ENCODE results near the gene PRDM12. TPM values are rescaled to one million over a fixed set of nuclear protein-coding genes. Genes with fewer than 3 reads are reported as not detected.

PRDM12 gene
- polyA plus RNA-seq, 1 donor (not counting 4 experiments of a cell fraction or from before 2014, with no cell fraction given), result not detected

DNA sequence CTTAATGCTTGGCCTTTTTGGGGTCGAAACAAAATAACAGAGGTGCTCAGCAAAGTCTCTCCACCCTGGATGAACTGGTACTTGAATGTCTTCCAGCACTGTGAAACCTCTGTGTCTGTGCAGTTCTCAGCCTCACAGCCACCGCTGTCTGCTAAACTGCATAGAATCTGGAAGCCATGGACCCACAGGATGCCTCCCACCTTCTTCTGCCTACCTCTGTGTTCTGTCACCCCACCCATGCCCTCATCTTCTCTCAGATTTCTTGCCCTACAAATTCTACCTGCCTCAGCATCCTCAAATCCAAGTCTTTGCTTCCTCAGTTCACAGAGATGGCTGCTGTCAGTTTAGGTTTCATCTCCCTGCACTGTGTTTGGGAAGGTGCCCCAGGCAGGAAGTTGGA lies 64.8 kb downstream of the PRDM12 start:
- H3K79me2 ChIP-seq (ENCODE audit: control insufficient read depth, insufficient read depth, low read length), result peaks cover 37% of the 10 kb centered on the region
- DNase-seq (ENCODE audit: low read depth, low spot score), result no peak
- FAIRE-seq, result no peak
- no peak overlapping the region for H3K9ac ChIP-seq (ENCODE audit: control insufficient read depth, extremely low read depth, insufficient read depth, low read length)
- dilution Hi-C loops (cut with MboI; ENCODE audit: extremely low pct_ligation_motif_present, low sequenced_read_pairs), result no loop called here
- no peaks in the 10 kb centered on the region for H3K36me3 ChIP-seq (ENCODE audit: control insufficient read depth in 2 of 2, extremely low read depth in 1 of 2, insufficient read depth in 2 of 2, low read length in 2 of 2)
- no peak for TF ChIP-seq EZH2 (IDR thresholded peaks at IDR 0.05; ENCODE audit: low read length)
- TF ChIP-seq, protein P1, sequence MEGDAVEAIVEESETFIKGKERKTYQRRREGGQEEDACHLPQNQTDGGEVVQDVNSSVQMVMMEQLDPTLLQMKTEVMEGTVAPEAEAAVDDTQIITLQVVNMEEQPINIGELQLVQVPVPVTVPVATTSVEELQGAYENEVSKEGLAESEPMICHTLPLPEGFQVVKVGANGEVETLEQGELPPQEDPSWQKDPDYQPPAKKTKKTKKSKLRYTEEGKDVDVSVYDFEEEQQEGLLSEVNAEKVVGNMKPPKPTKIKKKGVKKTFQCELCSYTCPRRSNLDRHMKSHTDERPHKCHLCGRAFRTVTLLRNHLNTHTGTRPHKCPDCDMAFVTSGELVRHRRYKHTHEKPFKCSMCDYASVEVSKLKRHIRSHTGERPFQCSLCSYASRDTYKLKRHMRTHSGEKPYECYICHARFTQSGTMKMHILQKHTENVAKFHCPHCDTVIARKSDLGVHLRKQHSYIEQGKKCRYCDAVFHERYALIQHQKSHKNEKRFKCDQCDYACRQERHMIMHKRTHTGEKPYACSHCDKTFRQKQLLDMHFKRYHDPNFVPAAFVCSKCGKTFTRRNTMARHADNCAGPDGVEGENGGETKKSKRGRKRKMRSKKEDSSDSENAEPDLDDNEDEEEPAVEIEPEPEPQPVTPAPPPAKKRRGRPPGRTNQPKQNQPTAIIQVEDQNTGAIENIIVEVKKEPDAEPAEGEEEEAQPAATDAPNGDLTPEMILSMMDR (optimal IDR thresholded peaks at IDR 0.05 in 1 of 3, IDR thresholded peaks at IDR 0.05 in 1 of 3, conservative IDR thresholded peaks at IDR 0.05 in 1 of 3; ENCODE audit: extremely low read depth in 1 of 3, insufficient read depth in 2 of 3, low read length in 3 of 3), result no peak
- H3K4me3 ChIP-seq (ENCODE audit: control insufficient read depth in 2 of 3, extremely low read depth in 1 of 3, insufficient read depth in 2 of 3, low read depth in 1 of 3, low read length in 3 of 3), result no peak overlapping the region
- H3K9me1 ChIP-seq (ENCODE audit: control insufficient read depth, extremely low read depth, insufficient read depth, low read length), result no peaks in the 10 kb centered on the region
- no peaks in the 10 kb centered on the region for H3K9me3 ChIP-seq (ENCODE audit: control insufficient read depth, low read depth, low read length)
- no peaks in the 10 kb centered on the region for H3K27me3 ChIP-seq (ENCODE audit: control insufficient read depth, extremely low read depth, insufficient read depth, low read length)
- H3K27ac ChIP-seq (ENCODE audit: control insufficient read depth, insufficient read depth, low read length), result peak overlapping the region; percentile 68
- H3K4me2 ChIP-seq (ENCODE audit: control insufficient read depth, extremely low read depth, insufficient read depth, low read depth, low read length), result peak overlapping the region; percentile 46
- H3K4me1 ChIP-seq (ENCODE audit: control insufficient read depth, extremely low read depth, insufficient read depth, low read length), result peaks cover 21% of the 10 kb centered on the region
- H2AFZ ChIP-seq (ENCODE audit: control insufficient read depth, low read length), result no peak overlapping the region
- no peaks in the 10 kb centered on the region for H4K20me1 ChIP-seq (ENCODE audit: control insufficient read depth, extremely low read depth, insufficient read depth, low read length)

DNA sequence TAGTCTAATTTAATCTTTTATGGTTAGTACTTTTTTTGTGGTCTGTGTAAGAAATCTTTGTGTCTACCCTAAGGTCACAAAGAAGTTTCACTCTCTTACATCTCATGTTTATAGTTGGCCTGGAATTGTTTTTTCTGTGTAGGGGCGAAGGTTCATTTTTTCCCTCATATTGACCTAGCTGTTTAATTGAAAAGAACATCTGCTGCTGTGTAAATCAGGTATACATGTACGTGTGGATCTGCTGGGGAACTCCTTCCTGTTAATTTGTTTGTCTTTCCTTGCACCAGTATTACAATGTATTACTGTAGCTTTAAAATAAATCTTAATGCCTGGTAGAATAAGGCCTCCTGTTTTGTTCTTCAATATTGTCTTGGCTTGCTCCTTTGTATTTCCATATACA lies 67.0 kb downstream of the PRDM12 start:
- dilution Hi-C loops (cut with MboI; ENCODE audit: extremely low pct_ligation_motif_present, low sequenced_read_pairs), result no loop called here
- H3K79me2 ChIP-seq (ENCODE audit: control insufficient read depth, insufficient read depth, low read length), result peaks cover 39% of the 10 kb centered on the region
- no peak overlapping the region for H3K4me3 ChIP-seq (ENCODE audit: control insufficient read depth in 2 of 3, extremely low read depth in 1 of 3, insufficient read depth in 2 of 3, low read depth in 1 of 3, low read length in 3 of 3)
- no peaks in the 10 kb centered on the region for H3K9me3 ChIP-seq (ENCODE audit: control insufficient read depth, low read depth, low read length)
- FAIRE-seq (no peak), DNase-seq (ENCODE audit: low read depth, low spot score) (no peak)
- no peaks in the 10 kb centered on the region for H3K9me1 ChIP-seq (ENCODE audit: control insufficient read depth, extremely low read depth, insufficient read depth, low read length)
- TF ChIP-seq, protein P1 (optimal IDR thresholded peaks at IDR 0.05 in 1 of 3, IDR thresholded peaks at IDR 0.05 in 1 of 3, conservative IDR thresholded peaks at IDR 0.05 in 1 of 3; ENCODE audit: extremely low read depth in 1 of 3, insufficient read depth in 2 of 3, low read length in 3 of 3), result no peak
- no peak for TF ChIP-seq EZH2 (IDR thresholded peaks at IDR 0.05; ENCODE audit: low read length)
- H3K9ac ChIP-seq (ENCODE audit: control insufficient read depth, extremely low read depth, insufficient read depth, low read length), result no peak overlapping the region
- peaks cover 21% of the 10 kb centered on the region for H3K4me1 ChIP-seq (ENCODE audit: control insufficient read depth, extremely low read depth, insufficient read depth, low read length)
- H3K27me3 ChIP-seq (ENCODE audit: control insufficient read depth, extremely low read depth, insufficient read depth, low read length), result no peaks in the 10 kb centered on the region
- no peak overlapping the region for H2AFZ ChIP-seq (ENCODE audit: control insufficient read depth, low read length)
- H3K4me2 ChIP-seq (ENCODE audit: control insufficient read depth, extremely low read depth, insufficient read depth, low read depth, low read length), result no peak overlapping the region
- H3K27ac ChIP-seq (ENCODE audit: control insufficient read depth, insufficient read depth, low read length), result no peak overlapping the region
- no peaks in the 10 kb centered on the region for H3K36me3 ChIP-seq (ENCODE audit: control insufficient read depth in 2 of 2, extremely low read depth in 1 of 2, insufficient read depth in 2 of 2, low read length in 2 of 2)
- H4K20me1 ChIP-seq (ENCODE audit: control insufficient read depth, extremely low read depth, insufficient read depth, low read length), result no peaks in the 10 kb centered on the region
